Measurements from ENCODE around the gene NFRKB.

Gene NFRKB

DNA sequence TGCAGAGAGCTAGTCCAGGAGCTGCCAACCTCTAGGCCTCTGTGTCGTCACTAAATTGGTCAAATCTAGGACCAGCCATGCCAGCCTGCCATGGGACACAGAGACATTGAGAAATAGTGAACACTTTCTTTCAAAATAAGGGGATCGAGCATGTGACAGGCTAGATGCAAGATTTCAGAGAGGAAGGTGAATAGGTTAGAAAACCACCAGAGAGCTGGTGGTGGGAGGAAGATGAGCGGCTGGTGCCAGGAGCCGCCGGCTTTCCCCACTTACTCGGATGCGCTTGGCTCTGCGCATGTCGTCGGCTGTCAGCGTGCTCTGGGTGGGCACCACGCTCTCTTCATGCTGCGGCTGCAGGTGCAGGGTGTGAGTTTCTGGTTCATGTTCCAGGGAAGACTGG lies 35.4 kb upstream of the NFRKB start:
- Histone ChIP-seq H3K36me3 (ENCODE audit: insufficient read depth, low read length) (peaks cover 19% of the 10 kb centered on the region; the same call in 1 of the 2 replicates), H3K9me3 (ENCODE audit: insufficient read depth, low read length, severe bottlenecking) (no peaks in the 10 kb centered on the region), H3K9ac (ENCODE audit: low read depth, low read length) (no peak overlapping the region), H4K20me1 (ENCODE audit: insufficient read depth, low read length) (no peaks in the 10 kb centered on the region), H2AFZ (ENCODE audit: low read depth, low read length) (no peak overlapping the region), H3K27ac (ENCODE audit: low read length) (no peak overlapping the region), H3K4me1 (ENCODE audit: insufficient read depth, low read length) (no peaks in the 10 kb centered on the region), H3K27me3 (ENCODE audit: insufficient read depth, low read length, poor library complexity) (no peaks in the 10 kb centered on the region), H3K4me3 (ENCODE audit: low read depth in 1 of 2, low read length in 2 of 2) (no peak overlapping the region), H3K79me2 (ENCODE audit: insufficient read depth, low read length) (no peaks in the 10 kb centered on the region), H3K4me2 (ENCODE audit: insufficient read depth, low read length) (no peak overlapping the region)
- ATAC-seq (ENCODE audit: insufficient read depth, low read depth) (no peak), DNase-seq (no peak)
- TF ChIP-seq EZH2 (IDR thresholded peaks at IDR 0.05; ENCODE audit: borderline replicate concordance, low read depth, low read length, severe bottlenecking), result no peak
- TF ChIP-seq CTCF (IDR thresholded peaks at IDR 0.05; ENCODE audit: borderline replicate concordance, extremely low read depth, low read length, poor library complexity, severe bottlenecking), result no peak

DNA sequence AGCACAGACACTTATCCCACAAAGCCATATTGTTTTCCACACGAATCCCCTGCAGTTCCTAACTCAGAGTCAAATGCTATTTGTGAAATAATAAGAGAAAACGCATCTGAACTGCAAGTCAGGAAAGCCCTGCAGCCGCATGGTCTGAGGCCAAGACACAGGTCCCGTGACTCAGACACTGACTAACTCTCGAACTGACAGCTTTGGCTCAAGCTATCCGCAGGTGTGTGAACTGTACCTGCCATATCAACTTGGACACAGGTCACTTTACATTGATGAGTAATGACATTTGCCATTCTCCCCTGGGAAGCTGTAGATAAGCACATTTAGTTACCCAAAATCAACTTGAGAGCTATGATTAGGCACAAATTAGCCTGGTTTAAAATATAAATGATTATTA lies 34.9 kb upstream of the NFRKB start:
- Histone ChIP-seq H3K4me2 (ENCODE audit: insufficient read depth, low read length) (no peak overlapping the region), H2AFZ (ENCODE audit: low read depth, low read length) (no peak overlapping the region), H3K9me3 (ENCODE audit: insufficient read depth, low read length, severe bottlenecking) (no peaks in the 10 kb centered on the region), H3K27ac (ENCODE audit: low read length) (no peak overlapping the region), H3K79me2 (ENCODE audit: insufficient read depth, low read length) (no peaks in the 10 kb centered on the region), H3K4me3 (ENCODE audit: low read depth in 1 of 2, low read length in 2 of 2) (no peak overlapping the region), H3K36me3 (ENCODE audit: insufficient read depth, low read length) (peaks cover 19% of the 10 kb centered on the region; the same call in 1 of the 2 replicates), H3K4me1 (ENCODE audit: insufficient read depth, low read length) (no peaks in the 10 kb centered on the region), H3K27me3 (ENCODE audit: insufficient read depth, low read length, poor library complexity) (no peaks in the 10 kb centered on the region), H4K20me1 (ENCODE audit: insufficient read depth, low read length) (no peaks in the 10 kb centered on the region), H3K9ac (ENCODE audit: low read depth, low read length) (no peak overlapping the region)
- TF ChIP-seq CTCF (IDR thresholded peaks at IDR 0.05; ENCODE audit: borderline replicate concordance, extremely low read depth, low read length, poor library complexity, severe bottlenecking) (no peak), EZH2 (IDR thresholded peaks at IDR 0.05; ENCODE audit: borderline replicate concordance, low read depth, low read length, severe bottlenecking) (no peak)
- DNase-seq, result no peak
- no peak for ATAC-seq (ENCODE audit: insufficient read depth, low read depth)

- TF ChIP-seq EZH2 (IDR thresholded peaks at IDR 0.05; ENCODE audit: borderline replicate concordance, low read depth, low read length, severe bottlenecking), result no peak
- TF ChIP-seq CTCF (IDR thresholded peaks at IDR 0.05; ENCODE audit: borderline replicate concordance, extremely low read depth, low read length, poor library complexity, severe bottlenecking), result no peak
- Histone ChIP-seq H3K4me1 (ENCODE audit: insufficient read depth, low read length) (no peaks in the 10 kb centered on the region), H2AFZ (ENCODE audit: low read depth, low read length) (no peak overlapping the region), H3K79me2 (ENCODE audit: insufficient read depth, low read length) (no peaks in the 10 kb centered on the region), H3K27ac (ENCODE audit: low read length) (no peak overlapping the region), H3K27me3 (ENCODE audit: insufficient read depth, low read length, poor library complexity) (no peaks in the 10 kb centered on the region), H3K4me2 (ENCODE audit: insufficient read depth, low read length) (no peak overlapping the region), H3K9me3 (ENCODE audit: insufficient read depth, low read length, severe bottlenecking) (no peaks in the 10 kb centered on the region), H3K4me3 (ENCODE audit: low read depth in 1 of 2, low read length in 2 of 2) (no peak overlapping the region), H3K36me3 (ENCODE audit: insufficient read depth, low read length) (peaks cover 24% of the 10 kb centered on the region), H3K9ac (ENCODE audit: low read depth, low read length) (no peak overlapping the region), H4K20me1 (ENCODE audit: insufficient read depth, low read length) (no peaks in the 10 kb centered on the region)
- ATAC-seq (ENCODE audit: insufficient read depth, low read depth) (no peak), DNase-seq (no peak)
These were observed 34.3 kb upstream of the NFRKB start for GRCh38 chr11:129929721-129930120.

Measured in DND-41 (cell line).